Caki2 (cell line): Measurements from ENCODE around the gene NEUROD2. TPM values are rescaled to one million over a fixed set of nuclear protein-coding genes. Genes with fewer than 3 reads are reported as not detected.
A peak's percentile ranks its signal among the peaks of the same experiment; 100 is the strongest.

Experiments
- DNase-seq: peaks from one replicate; pipeline ENCODE4 v3.0.0-alpha.2; 2015; ENCODE audit warnings: low read depth
- in situ Hi-C: cut with HindIII; loops from 2 replicates; pipeline ENCODE4 v1.10.0; 2016; ENCODE audit warnings: low sequenced_read_pairs, low pct_unique_long_range_greater_than_20kb, mixed read lengths
- total RNA-seq: library from RNA; depleted of rRNA; stranded (reverse); fragments of >200 nt; shearing (Covaris generic); gene quantifications from 2 replicates; pipeline ENCODE4 v1.2.3, GENCODE V29; 2014; ENCODE audit warnings: low replicate concordance

Gene NEUROD2
- total RNA-seq, 1 experiment from 2014 or later: not detected

- in situ Hi-C loops: no loop called here
- DNase-seq: peak; percentile 79
These were observed 29.4 kb upstream of the NEUROD2 start, which contains the start of gene STARD3 for GRCh38 chr17:39636927-39637736. Gene STARD3, plus strand, starts transcription at chr17:39637144. Its CDS starts 16,388 bp downstream, at chr17:39653532.

- DNase-seq: no peak
- in situ Hi-C loops: no loop called here
These were observed 28.8 kb upstream of the NEUROD2 start for GRCh38 chr17:39636587-39636926.

- in situ Hi-C loops: no loop called here
- DNase-seq: no peak
These were observed 28.0 kb upstream of the NEUROD2 start for GRCh38 chr17:39635614-39636176.

DNA sequence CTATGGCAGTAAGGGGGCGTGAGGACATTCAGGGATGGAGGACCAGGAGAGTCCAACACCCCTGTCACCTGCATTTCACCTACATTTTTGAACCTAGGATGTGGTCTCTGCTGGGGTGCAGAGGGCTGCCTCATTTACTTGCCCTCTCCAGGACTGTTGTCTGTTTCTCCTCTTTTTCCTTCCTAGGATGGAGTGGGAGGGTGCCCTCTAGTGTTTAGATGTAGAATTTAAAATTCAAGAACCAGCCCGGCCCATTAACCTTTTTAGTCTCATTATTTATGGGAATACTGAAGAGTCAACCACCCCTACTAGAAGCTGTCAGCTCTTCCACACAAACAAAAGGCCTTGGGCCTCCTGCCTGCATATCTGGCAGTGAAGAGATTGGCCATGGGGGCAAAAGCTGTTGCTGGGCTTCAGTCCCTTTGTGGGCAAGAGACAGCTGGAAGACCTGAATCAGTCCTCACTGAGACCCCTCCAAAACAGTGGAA lies 26.7 kb upstream of the NEUROD2 start:
- DNase-seq: peak; percentile 62
- in situ Hi-C loops: no loop called here

GRCh38 chr17:39633570-39634183 lies 26.0 kb upstream of the NEUROD2 start:
- no peak for DNase-seq
- in situ Hi-C loops: no loop called here

GRCh38 chr17:39632153-39632941 lies 24.6 kb upstream of the NEUROD2 start:
- in situ Hi-C loops: no loop called here

DNA sequence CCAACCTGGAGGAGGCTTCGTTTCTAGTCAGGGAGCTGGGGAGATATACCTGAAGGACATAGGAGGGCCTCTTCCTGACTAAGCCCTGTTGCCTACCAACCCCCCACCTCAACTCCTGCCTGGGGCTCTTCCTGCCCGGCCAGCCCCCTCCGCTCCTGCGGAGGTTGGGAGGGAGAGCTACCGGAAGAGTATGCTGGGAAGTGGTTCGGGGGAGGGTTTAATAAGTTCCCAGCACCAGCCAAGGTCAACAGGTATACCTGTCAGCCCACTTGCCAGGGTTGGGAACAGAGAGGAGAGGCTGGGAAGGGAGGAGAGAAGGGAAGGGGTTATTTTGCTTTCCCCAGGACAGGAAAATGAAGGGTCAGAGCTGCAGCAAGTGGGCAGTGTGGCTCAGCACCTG lies 23.7 kb upstream of the NEUROD2 start:
- in situ Hi-C loops: no loop called here
- no peak for DNase-seq

More at GRCh38 chr17:39632153-39632941, 24.6 kb upstream of the NEUROD2 start:
- no peak for DNase-seq

DNA sequence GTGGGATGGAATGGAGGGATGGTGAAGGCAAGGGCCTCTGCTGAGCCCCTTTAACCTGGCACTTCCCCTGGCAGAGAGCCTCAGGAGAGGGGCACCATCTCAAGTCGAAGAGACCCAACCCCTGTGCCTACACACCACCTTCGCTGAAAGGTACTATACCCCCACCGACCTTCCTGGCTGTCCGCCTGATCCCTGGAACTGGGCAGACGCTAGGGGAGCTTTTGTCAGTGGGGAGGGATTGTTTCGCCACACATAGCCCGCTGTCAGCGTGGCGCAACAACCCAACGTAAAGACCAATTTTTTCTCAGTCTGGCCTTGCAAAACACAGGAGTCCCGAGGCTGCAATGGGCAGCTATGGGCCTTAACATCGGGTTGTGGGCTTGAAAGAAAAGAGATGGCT lies 22.2 kb upstream of the NEUROD2 start:
- DNase-seq: no peak
- in situ Hi-C loops: no loop called here

GRCh38 chr17:39629494-39629880 lies 21.8 kb upstream of the NEUROD2 start:
- in situ Hi-C loops: no loop called here
- no peak for DNase-seq

- in situ Hi-C loops: no loop called here
- no peak for DNase-seq
These were observed 21.2 kb upstream of the NEUROD2 start for GRCh38 chr17:39628655-39629493.

GRCh38 chr17:39627712-39628516 lies 20.2 kb upstream of the NEUROD2 start:
- in situ Hi-C loops: no loop called here
- DNase-seq: no peak

GRCh38 chr17:39627047-39627711 lies 19.5 kb upstream of the NEUROD2 start:
- no peak for DNase-seq
- in situ Hi-C loops: no loop called here

DNA sequence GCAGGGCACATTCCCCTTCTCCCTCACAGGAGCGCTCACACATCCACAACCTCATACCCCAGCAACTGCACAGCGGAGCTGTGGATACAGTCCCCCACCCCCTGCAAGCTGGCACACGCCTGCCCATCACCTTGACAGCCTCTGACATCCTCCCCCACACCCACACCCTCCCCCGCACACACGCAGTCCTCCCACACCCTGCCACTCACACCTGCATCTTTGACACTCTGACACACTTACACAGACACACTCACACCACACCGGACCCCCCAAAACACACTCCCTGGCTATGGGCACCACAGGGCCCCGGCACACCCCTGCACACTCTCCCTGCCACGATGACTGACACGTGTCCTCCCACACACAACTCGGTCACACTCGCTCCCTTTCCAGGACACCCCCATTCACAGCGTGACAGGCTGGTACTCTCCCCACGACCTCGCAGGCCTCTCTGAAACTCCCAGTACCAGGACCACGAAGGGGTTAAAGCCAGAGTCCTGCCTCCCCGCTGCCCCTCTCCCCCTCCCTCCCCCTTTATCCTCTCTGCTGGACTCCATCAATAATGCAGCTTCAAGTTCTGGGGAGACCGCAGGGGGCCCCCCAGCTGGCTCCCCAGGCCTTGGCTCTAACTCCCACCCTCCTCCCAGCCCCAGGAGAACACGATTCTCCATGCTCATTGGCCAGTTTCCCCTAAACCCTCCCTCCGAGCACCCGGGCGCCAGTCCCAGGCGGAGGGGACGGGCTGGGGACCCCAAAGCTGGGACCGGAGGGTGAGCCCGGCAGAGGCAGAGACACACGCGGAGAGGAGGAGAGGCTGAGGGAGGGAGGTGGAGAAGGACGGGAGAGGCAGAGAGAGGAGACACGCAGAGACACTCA lies 18.7 kb upstream of the NEUROD2 start, which contains the start of gene PPP1R1B:
TSS of gene PPP1R1B (plus strand) at position 782 of the 876 bp plus-strand sequence. CDS start 441 bp downstream, outside the sequence.
- in situ Hi-C loops: no loop called here
- DNase-seq: no peak

DNA sequence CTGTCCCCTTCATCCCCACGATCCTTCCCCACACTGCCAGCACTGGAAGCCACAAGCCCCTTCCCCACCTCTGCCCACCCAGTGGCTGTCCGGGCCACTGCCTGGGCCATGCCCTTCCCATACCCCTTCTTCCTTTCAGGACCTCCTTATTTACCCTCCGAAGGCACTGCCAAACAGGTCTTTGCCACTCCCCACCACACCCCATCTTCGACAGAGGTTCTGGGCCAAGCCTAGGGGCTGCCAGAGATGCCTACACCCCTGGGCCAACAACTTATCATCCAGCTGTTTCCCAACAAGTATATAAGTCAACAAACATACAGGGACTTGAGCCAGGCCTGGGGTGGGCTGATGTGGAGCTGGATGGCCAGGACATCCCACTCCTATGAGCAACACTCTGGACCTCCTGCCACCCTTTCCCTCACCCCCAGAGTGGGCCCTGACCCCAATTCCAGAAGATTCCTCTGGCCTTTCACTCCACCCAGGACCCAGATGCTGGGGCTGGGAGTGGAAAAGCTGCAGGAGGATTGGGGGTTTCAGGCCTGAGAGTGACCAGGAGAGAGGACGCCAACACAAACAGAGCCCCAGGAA lies 17.6 kb upstream of the NEUROD2 start:
- DNase-seq: no peak
- in situ Hi-C loops: no loop called here

DNA sequence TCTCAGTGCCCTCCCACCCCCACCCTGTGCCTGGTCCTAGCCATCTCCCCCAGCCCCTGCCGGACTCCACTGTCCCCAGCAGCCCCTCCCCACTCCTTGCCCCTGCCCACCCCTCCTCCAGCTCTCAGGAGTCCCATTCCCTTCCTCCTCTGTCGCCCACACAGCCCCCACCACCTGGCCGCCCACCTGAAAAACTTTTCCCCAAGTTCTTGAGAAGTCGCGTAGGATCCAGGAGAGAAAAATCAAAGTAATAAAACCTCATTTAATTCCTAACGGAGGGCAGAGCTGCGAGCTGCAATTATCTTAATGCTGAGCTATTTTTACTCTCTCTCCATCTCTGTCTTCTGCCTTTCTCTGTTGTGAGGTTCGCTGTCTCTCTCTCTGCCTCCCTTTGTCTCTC lies 16.6 kb upstream of the NEUROD2 start:
- in situ Hi-C loops: no loop called here
- DNase-seq: no peak
